NB4 (cell line): Measurements from ENCODE around the gene PTGIS.

Experiments
- DNase-seq: peaks from one replicate; pipeline ENCODE4 v3.0.0; 2010; ENCODE audit warnings: low read depth
- H3K4me3 ChIP-seq: one replicate; pipeline ENCODE4 v1.5.1; 2011; ENCODE audit warnings: mild to moderate bottlenecking, low read depth, low read length, moderate library complexity
- MYC ChIP-seq: IDR thresholded peaks from 2 replicates; pipeline ENCODE4 v1.6.1; 2011; ENCODE audit warnings: low read depth, low read length
- POLR2A ChIP-seq: IDR thresholded peaks from 2 replicates; pipeline ENCODE4 v1.6.1; 2011; ENCODE audit warnings: mild to moderate bottlenecking; ENCODE audit not compliant: insufficient read length; ENCODE audit errors: extremely low read depth
- TF ChIP-seq, protein P1 (sequence below): IDR thresholded peaks from one replicate; pipeline ENCODE4 v1.5.1; 2012; ENCODE audit warnings: low read depth, low read length
- TF ChIP-seq, protein P2 (sequence below): IDR thresholded peaks from 2 replicates; pipeline ENCODE4 v1.6.1; 2011; ENCODE audit warnings: low read depth, low read length

The PTGIS gene

GRCh38 chr20:49590163-49591017, 22.5 kb upstream of the PTGIS start:
- no peak for TF ChIP-seq MYC
- TF ChIP-seq, protein P1, sequence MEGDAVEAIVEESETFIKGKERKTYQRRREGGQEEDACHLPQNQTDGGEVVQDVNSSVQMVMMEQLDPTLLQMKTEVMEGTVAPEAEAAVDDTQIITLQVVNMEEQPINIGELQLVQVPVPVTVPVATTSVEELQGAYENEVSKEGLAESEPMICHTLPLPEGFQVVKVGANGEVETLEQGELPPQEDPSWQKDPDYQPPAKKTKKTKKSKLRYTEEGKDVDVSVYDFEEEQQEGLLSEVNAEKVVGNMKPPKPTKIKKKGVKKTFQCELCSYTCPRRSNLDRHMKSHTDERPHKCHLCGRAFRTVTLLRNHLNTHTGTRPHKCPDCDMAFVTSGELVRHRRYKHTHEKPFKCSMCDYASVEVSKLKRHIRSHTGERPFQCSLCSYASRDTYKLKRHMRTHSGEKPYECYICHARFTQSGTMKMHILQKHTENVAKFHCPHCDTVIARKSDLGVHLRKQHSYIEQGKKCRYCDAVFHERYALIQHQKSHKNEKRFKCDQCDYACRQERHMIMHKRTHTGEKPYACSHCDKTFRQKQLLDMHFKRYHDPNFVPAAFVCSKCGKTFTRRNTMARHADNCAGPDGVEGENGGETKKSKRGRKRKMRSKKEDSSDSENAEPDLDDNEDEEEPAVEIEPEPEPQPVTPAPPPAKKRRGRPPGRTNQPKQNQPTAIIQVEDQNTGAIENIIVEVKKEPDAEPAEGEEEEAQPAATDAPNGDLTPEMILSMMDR: no peak
- DNase-seq: peak; percentile 27
- no peak overlapping the region for H3K4me3 ChIP-seq

DNA sequence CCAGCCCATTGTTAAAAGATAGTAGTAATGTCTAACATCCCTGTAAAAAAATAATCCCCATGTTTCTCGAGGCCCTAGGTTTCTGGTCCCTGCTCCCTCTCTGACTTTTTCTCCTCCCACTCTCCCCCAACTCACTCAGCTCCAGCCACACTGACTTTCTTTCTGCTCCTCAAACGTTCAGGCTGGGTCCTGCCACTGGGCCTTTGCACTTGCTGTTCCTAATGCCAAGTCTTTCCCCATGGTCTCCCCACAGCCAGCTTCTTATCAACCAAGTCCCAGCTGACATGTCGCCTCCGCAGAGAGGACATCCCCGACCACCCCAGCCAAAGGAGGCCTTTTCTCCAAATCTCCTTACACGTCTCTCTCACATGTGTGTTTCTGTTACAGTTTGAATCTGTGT, 21.8 kb upstream of the PTGIS start:
- no peak overlapping the region for H3K4me3 ChIP-seq
- TF ChIP-seq, protein P1: no peak
- TF ChIP-seq POLR2A (no peak), MYC (no peak)
- TF ChIP-seq, protein P2, sequence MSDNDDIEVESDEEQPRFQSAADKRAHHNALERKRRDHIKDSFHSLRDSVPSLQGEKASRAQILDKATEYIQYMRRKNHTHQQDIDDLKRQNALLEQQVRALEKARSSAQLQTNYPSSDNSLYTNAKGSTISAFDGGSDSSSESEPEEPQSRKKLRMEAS: no peak
- no peak for DNase-seq

- H3K4me3 ChIP-seq: no peak overlapping the region
- TF ChIP-seq MYC (no peak), POLR2A (no peak)
- TF ChIP-seq, protein P2: no peak
- TF ChIP-seq, protein P1: no peak
- no peak for DNase-seq
Measured at GRCh38 chr20:49587111-49587570, 19.2 kb upstream of the PTGIS start.

DNA sequence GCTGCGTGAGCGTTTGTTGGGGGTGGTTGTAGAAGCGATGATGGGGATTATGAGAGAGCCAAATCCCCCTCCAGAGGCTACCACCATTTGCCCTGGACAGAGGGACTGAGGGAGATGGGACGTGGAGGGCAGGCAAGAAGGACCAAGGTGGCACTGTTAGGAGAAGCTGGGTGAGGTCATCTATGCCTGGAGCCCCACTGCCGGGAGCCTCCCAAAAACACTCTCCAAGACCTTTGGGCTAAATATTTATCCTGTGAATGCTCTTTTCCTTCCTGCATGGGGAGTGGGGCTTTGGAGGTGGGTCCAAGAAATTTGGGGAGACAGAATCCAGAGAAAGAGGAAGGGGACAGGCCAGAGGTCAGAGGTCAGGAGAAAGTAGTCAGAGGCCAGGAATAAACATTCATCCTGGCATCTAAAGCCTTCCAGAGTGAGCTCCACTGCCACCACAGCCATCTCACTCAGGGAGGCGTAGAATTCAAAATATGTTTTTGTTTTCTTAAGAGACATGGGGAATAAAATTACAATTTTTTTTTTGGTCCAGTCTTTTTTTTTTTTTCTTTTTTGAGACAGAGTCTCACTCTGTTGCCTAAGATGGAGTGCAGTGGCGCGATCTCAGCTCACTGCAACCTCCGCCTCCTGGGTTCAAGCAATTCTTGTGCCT, 17.8 kb upstream of the PTGIS start:
- no peak for TF ChIP-seq MYC
- no peak for TF ChIP-seq POLR2A
- TF ChIP-seq, protein P2: no peak
- TF ChIP-seq, protein P1: no peak
- no peak overlapping the region for H3K4me3 ChIP-seq
- no peak for DNase-seq

DNA sequence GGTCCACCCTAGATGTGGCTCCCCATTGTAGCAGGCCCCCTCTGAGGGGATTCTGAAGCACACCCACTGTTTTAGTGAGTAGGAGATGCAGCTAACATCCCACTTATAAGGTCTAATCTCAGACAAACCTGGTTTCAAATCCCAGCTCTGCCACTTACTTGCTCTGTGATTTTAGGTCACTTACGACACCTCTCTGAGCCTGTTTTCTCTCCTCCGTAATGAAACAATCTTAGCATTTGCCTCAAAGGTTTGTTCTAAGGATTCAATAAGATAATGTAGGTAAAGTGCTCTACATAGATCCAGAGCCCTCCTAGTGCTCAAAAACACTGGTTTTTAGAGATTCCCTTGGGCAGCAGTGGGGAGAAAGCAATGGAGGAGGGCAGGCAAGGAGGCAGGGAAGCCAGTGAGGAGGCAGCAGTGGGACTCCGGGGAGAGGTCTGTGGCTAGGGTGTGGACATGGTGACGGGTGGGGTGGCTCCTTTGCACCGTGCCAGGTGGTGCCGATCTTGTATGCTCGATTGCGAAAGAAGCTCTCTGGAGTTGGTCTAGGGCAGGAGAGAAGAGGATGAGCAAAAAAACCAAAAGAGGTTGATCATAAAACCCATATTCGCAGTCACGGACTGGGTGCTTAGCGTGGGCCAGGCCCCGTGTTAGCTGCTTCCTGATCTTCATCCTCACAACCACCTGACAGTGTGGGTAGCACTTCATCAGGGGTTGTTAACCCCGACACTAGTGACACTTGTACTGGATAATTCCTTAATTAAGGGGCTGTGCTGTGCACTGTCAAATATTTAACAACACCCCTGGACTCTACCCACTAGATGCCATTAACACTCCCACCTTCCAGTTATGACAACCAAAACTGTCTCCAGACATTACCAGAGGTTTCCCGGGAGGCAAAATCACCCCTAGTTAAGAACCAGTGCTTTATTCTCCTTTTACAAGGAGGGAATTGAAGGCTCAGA, 16.8 kb upstream of the PTGIS start:
- TF ChIP-seq, protein P1: no peak
- TF ChIP-seq, protein P2: no peak
- no peak for TF ChIP-seq POLR2A
- TF ChIP-seq MYC: no peak
- DNase-seq: peak; percentile 51
- H3K4me3 ChIP-seq: no peak overlapping the region
